ENCODE data around the gene HAPLN1. TPM values are rescaled to one million over a fixed set of nuclear protein-coding genes. Genes with fewer than 3 reads are reported as not detected.

HAPLN1 gene
- total and polyA plus RNA-seq, 2 of the 8 experiments (the other 6 are each of a cell fraction or from before 2014, with no cell fraction given): 0.56 to 2.1 TPM

DNA sequence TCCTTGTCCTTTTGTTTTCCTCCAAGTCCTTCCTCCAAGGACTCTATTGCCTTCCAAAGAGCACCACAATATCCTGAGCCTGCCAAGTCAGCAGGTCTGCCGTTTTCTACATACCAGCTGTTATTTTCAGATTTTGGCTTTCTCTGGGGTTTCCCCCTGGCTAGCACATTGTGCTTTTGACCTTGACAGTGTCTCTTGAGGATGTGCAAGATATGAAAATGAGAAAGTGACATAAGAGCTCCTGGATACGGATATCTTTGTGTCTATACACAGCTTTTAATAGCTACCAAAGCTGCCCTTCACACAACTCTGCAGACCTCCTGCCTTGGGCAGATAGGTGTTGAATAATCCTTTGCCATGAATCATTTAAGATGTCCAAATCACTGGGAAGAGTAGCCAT lies 67.0 kb downstream of the HAPLN1 start (continued):
- TF ChIP-seq, protein P1, sequence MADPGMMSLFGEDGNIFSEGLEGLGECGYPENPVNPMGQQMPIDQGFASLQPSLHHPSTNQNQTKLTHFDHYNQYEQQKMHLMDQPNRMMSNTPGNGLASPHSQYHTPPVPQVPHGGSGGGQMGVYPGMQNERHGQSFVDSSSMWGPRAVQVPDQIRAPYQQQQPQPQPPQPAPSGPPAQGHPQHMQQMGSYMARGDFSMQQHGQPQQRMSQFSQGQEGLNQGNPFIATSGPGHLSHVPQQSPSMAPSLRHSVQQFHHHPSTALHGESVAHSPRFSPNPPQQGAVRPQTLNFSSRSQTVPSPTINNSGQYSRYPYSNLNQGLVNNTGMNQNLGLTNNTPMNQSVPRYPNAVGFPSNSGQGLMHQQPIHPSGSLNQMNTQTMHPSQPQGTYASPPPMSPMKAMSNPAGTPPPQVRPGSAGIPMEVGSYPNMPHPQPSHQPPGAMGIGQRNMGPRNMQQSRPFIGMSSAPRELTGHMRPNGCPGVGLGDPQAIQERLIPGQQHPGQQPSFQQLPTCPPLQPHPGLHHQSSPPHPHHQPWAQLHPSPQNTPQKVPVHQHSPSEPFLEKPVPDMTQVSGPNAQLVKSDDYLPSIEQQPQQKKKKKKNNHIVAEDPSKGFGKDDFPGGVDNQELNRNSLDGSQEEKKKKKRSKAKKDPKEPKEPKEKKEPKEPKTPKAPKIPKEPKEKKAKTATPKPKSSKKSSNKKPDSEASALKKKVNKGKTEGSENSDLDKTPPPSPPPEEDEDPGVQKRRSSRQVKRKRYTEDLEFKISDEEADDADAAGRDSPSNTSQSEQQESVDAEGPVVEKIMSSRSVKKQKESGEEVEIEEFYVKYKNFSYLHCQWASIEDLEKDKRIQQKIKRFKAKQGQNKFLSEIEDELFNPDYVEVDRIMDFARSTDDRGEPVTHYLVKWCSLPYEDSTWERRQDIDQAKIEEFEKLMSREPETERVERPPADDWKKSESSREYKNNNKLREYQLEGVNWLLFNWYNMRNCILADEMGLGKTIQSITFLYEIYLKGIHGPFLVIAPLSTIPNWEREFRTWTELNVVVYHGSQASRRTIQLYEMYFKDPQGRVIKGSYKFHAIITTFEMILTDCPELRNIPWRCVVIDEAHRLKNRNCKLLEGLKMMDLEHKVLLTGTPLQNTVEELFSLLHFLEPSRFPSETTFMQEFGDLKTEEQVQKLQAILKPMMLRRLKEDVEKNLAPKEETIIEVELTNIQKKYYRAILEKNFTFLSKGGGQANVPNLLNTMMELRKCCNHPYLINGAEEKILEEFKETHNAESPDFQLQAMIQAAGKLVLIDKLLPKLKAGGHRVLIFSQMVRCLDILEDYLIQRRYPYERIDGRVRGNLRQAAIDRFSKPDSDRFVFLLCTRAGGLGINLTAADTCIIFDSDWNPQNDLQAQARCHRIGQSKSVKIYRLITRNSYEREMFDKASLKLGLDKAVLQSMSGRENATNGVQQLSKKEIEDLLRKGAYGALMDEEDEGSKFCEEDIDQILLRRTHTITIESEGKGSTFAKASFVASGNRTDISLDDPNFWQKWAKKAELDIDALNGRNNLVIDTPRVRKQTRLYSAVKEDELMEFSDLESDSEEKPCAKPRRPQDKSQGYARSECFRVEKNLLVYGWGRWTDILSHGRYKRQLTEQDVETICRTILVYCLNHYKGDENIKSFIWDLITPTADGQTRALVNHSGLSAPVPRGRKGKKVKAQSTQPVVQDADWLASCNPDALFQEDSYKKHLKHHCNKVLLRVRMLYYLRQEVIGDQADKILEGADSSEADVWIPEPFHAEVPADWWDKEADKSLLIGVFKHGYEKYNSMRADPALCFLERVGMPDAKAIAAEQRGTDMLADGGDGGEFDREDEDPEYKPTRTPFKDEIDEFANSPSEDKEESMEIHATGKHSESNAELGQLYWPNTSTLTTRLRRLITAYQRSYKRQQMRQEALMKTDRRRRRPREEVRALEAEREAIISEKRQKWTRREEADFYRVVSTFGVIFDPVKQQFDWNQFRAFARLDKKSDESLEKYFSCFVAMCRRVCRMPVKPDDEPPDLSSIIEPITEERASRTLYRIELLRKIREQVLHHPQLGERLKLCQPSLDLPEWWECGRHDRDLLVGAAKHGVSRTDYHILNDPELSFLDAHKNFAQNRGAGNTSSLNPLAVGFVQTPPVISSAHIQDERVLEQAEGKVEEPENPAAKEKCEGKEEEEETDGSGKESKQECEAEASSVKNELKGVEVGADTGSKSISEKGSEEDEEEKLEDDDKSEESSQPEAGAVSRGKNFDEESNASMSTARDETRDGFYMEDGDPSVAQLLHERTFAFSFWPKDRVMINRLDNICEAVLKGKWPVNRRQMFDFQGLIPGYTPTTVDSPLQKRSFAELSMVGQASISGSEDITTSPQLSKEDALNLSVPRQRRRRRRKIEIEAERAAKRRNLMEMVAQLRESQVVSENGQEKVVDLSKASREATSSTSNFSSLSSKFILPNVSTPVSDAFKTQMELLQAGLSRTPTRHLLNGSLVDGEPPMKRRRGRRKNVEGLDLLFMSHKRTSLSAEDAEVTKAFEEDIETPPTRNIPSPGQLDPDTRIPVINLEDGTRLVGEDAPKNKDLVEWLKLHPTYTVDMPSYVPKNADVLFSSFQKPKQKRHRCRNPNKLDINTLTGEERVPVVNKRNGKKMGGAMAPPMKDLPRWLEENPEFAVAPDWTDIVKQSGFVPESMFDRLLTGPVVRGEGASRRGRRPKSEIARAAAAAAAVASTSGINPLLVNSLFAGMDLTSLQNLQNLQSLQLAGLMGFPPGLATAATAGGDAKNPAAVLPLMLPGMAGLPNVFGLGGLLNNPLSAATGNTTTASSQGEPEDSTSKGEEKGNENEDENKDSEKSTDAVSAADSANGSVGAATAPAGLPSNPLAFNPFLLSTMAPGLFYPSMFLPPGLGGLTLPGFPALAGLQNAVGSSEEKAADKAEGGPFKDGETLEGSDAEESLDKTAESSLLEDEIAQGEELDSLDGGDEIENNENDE (IDR thresholded peaks at IDR 0.05; ENCODE audit: insufficient replicate concordance, low read length): no peak
- no peak for TF ChIP-seq KDM4A (IDR thresholded peaks at IDR 0.05; ENCODE audit: low read depth, low read length, severe bottlenecking)
- no peak for TF ChIP-seq GTF2F1 (IDR thresholded peaks at IDR 0.05; ENCODE audit: borderline replicate concordance, low read depth, low read length)
- TF ChIP-seq BCL11A (IDR thresholded peaks at IDR 0.05; ENCODE audit: low read depth in 2 of 2, low read length in 2 of 2): no peak
- TF ChIP-seq RXRA (IDR thresholded peaks at IDR 0.05; ENCODE audit: insufficient read depth, low read depth, low read length): no peak
- TF ChIP-seq SIRT6 (IDR thresholded peaks at IDR 0.05; ENCODE audit: low read length): no peak
- no peak for TF ChIP-seq POLR2A (IDR thresholded peaks at IDR 0.05; ENCODE audit: control extremely low read depth in 1 of 2, low read depth in 2 of 2, low read length in 2 of 2)
- TF ChIP-seq CTBP2 (IDR thresholded peaks at IDR 0.05; ENCODE audit: borderline replicate concordance, insufficient read depth, insufficient read length, low read length): no peak
- no peak for TF ChIP-seq EZH2 (IDR thresholded peaks at IDR 0.05; ENCODE audit: low read depth, low read length, severe bottlenecking)
- no peak for TF ChIP-seq EP300 (IDR thresholded peaks at IDR 0.05; ENCODE audit: borderline replicate concordance in 1 of 2, low read depth in 2 of 2, low read length in 2 of 2)
- TF ChIP-seq SRF (IDR thresholded peaks at IDR 0.05; ENCODE audit: low read depth, low read length): no peak
- no peak for TF ChIP-seq BRCA1 (IDR thresholded peaks at IDR 0.05; ENCODE audit: low read depth, low read length)
